ENCODE measurements around the gene RAD51B.

DNA sequence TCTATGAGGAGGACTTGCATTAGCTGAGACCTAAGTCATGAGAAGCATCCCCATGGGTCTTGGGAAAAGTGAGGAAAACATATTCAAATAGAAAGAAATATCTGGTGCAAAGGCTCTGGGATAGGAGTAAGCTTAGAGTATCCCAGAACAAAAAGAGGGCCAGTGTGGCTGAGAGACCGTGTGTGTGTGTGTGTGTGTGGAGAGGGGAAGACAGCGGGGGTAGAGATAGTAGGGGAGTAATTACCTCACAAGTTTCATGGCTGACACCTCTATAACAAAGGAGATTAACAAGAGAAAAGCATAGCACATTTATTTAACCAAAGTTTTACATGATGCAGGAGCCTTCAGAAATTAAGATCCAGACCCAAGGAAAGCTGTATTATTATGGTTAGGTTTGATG, 440.5 kb downstream of the RAD51B start:
- TF ChIP-seq CTCF (IDR thresholded peaks at IDR 0.05; ENCODE audit: poor library complexity) (no peak), EZH2phosphoT487 (IDR thresholded peaks at IDR 0.05; ENCODE audit: low read depth, severe bottlenecking, unreplicated experiment) (no peak)

Measured in hepatocyte (in vitro differentiated cells).